MM.1S (cell line): ENCODE measurements around the gene SLC16A12.

Experiments used
- DNase-seq: peaks from one replicate; pipeline ENCODE4 v3.0.0-alpha.2; 2015
- H2AFZ ChIP-seq: fragments of 300-600 bp; sonication (generic); 2 replicates; pipeline ENCODE4 v1.6.0; 2016; ENCODE audit warnings: antibody characterized with exemption, low read length
- H3F3A ChIP-seq: fragments of 300-600 bp; sonication (generic); 2 replicates; pipeline ENCODE4 v1.6.1; 2016; ENCODE audit warnings: mild to moderate bottlenecking, antibody characterized with exemption, low read length, moderate library complexity, mixed read lengths; ENCODE audit not compliant: insufficient read depth
- H3K27ac ChIP-seq: fragments of 300-600 bp; sonication (generic); 2 replicates; pipeline ENCODE4 v1.5.1; 2016; ENCODE audit warnings: mild to moderate bottlenecking, low read length
- H3K27me3 ChIP-seq: fragments of 300-600 bp; sonication (generic); replicated peaks from 2 replicates; pipeline ENCODE4 v1.6.0; 2016; ENCODE audit warnings: low read length; ENCODE audit not compliant: insufficient read depth
- H3K36me3 ChIP-seq: fragments of 300-600 bp; sonication (generic); replicated peaks from 2 replicates; pipeline ENCODE4 v1.6.1; 2016; ENCODE audit warnings: mild to moderate bottlenecking, low read length, mixed read lengths; ENCODE audit not compliant: insufficient read depth
- H3K4me1 ChIP-seq: fragments of 300-600 bp; sonication (generic); 2 replicates; pipeline ENCODE4 v1.6.1; 2016; ENCODE audit warnings: low read length, mixed read lengths
- H3K4me2 ChIP-seq: fragments of 300-600 bp; sonication (generic); 2 replicates; pipeline ENCODE4 v1.6.0; 2016; ENCODE audit warnings: low read depth, low read length
- H3K4me3 ChIP-seq: fragments of 300-600 bp; sonication (generic); 2 replicates; pipeline ENCODE4 v1.5.1; 2016; ENCODE audit warnings: low read length, mixed read lengths
- H3K79me2 ChIP-seq: fragments of 300-600 bp; sonication (generic); 2 replicates; pipeline ENCODE4 v1.6.1; 2016; ENCODE audit warnings: mixed run types, low read length, mixed read lengths
- H3K9ac ChIP-seq: fragments of 300-600 bp; sonication (generic); 2 replicates; pipeline ENCODE4 v1.6.1; 2016; ENCODE audit warnings: low read length, mixed read lengths
- H3K9me2 ChIP-seq: fragments of 300-600 bp; sonication (generic); replicated peaks from 2 replicates; pipeline ENCODE4 v1.6.1; 2016; ENCODE audit warnings: mild to moderate bottlenecking, low read length, mixed read lengths; ENCODE audit not compliant: insufficient read depth
- H3K9me3 ChIP-seq: fragments of 300-600 bp; sonication (generic); replicated peaks from 2 replicates; pipeline ENCODE4 v1.6.1; 2016; ENCODE audit warnings: mild to moderate bottlenecking, low read length, mixed read lengths; ENCODE audit not compliant: insufficient read depth
- H4K20me1 ChIP-seq: fragments of 300-600 bp; sonication (generic); 2 replicates; pipeline ENCODE4 v1.6.1; 2016; ENCODE audit warnings: mild to moderate bottlenecking, low read length, moderate library complexity, mixed read lengths; ENCODE audit not compliant: insufficient read depth
- EZH2 ChIP-seq: fragments of 300-600 bp; sonication (generic); optimal IDR thresholded peaks from 2 replicates; pipeline ENCODE3; 2017; ENCODE audit warnings: low read depth, mild to moderate bottlenecking, antibody characterized with exemption, low read length, mixed read lengths
- EZH2phosphoT487 ChIP-seq: fragments of 300-600 bp; sonication (generic); IDR thresholded peaks from 2 replicates; pipeline ENCODE4 v1.6.1; 2018; ENCODE audit warnings: antibody characterized with exemption, low read length
- TF ChIP-seq, protein P1 (sequence below): fragments of 300-600 bp; sonication (generic); IDR thresholded peaks from 2 replicates; pipeline ENCODE4 v1.5.1; 2016; ENCODE audit warnings: antibody characterized with exemption, low read length, mixed read lengths

Gene SLC16A12

DNA sequence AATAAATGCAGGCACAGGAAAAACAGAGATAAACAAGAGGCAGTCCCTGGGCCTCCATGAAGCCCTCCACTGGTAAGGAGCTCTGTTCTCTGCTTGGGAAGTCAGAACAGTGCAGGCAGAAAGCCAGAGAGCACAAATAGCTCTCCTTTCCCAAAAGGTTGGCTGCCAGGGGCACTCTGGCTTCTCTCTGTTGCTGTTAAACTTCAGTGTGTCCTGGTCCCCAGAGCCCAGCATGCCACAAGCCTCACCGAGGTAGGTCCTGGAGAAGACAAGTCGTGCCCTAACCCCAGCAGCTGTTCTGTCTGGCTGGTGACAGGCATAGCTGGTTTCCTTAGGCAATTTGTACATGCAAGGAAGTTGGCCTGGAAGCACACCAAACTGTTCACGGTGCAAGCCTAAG, 17.3 kb downstream of the SLC16A12 start:
- Histone ChIP-seq H4K20me1 (no peaks in the 10 kb centered on the region), H3F3A (no peaks in the 10 kb centered on the region), H3K79me2 (no peaks in the 10 kb centered on the region), H3K9me3 (no peaks in the 10 kb centered on the region), H3K9me2 (no peaks in the 10 kb centered on the region), H3K9ac (no peak overlapping the region), H3K4me2 (no peak overlapping the region), H3K27ac (no peak overlapping the region), H3K4me3 (no peak overlapping the region), H3K36me3 (no peaks in the 10 kb centered on the region), H3K4me1 (no peaks in the 10 kb centered on the region), H3K27me3 (no peaks in the 10 kb centered on the region), H2AFZ (no peak overlapping the region)
- TF ChIP-seq, protein P1, sequence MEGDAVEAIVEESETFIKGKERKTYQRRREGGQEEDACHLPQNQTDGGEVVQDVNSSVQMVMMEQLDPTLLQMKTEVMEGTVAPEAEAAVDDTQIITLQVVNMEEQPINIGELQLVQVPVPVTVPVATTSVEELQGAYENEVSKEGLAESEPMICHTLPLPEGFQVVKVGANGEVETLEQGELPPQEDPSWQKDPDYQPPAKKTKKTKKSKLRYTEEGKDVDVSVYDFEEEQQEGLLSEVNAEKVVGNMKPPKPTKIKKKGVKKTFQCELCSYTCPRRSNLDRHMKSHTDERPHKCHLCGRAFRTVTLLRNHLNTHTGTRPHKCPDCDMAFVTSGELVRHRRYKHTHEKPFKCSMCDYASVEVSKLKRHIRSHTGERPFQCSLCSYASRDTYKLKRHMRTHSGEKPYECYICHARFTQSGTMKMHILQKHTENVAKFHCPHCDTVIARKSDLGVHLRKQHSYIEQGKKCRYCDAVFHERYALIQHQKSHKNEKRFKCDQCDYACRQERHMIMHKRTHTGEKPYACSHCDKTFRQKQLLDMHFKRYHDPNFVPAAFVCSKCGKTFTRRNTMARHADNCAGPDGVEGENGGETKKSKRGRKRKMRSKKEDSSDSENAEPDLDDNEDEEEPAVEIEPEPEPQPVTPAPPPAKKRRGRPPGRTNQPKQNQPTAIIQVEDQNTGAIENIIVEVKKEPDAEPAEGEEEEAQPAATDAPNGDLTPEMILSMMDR = no peak
- TF ChIP-seq EZH2 (no peak), EZH2phosphoT487 (no peak)
- DNase-seq = no peak

DNA sequence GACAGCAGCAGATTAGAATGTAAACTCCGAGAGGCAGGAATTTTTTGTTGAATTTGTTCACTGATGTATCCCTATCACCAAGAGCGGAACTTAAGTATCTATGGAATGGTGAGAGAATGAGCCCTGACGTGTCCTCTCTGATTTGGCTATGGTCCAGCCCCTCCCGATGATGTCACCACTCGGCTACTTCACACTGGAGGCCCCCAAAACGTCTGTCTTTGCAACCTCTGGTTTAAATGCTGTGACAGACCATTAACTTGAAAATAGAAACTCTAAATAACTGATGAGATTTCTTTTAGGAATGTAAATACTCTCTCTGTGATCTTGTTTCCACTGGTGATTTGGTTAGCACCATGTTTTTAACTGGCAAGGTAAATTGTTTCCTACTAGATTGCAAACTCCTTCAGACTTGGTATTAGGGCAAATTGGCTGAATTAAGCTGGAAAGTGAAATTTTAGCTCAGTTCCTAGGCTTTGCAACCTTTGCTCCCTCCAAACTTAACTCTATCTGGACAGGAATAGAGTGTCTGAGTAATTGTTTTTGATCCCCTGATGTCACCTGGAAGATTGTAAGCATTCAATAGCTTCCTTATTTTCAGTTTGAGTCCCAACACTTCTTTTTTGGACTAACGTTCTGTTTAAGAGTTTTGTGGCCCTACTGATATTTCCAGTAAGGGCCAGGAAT, 19.1 kb downstream of the SLC16A12 start:
- Histone ChIP-seq H3K27ac (no peak overlapping the region), H3K27me3 (no peaks in the 10 kb centered on the region), H3K4me3 (no peak overlapping the region), H3K9me3 (no peaks in the 10 kb centered on the region), H3K79me2 (no peaks in the 10 kb centered on the region), H4K20me1 (no peaks in the 10 kb centered on the region), H3K36me3 (no peaks in the 10 kb centered on the region), H2AFZ (no peak overlapping the region), H3K4me1 (no peaks in the 10 kb centered on the region), H3F3A (no peaks in the 10 kb centered on the region), H3K4me2 (no peak overlapping the region), H3K9ac (no peak overlapping the region), H3K9me2 (no peaks in the 10 kb centered on the region)
- DNase-seq = no peak
- TF ChIP-seq, protein P1 = no peak
- TF ChIP-seq EZH2 (no peak), EZH2phosphoT487 (no peak)

DNA sequence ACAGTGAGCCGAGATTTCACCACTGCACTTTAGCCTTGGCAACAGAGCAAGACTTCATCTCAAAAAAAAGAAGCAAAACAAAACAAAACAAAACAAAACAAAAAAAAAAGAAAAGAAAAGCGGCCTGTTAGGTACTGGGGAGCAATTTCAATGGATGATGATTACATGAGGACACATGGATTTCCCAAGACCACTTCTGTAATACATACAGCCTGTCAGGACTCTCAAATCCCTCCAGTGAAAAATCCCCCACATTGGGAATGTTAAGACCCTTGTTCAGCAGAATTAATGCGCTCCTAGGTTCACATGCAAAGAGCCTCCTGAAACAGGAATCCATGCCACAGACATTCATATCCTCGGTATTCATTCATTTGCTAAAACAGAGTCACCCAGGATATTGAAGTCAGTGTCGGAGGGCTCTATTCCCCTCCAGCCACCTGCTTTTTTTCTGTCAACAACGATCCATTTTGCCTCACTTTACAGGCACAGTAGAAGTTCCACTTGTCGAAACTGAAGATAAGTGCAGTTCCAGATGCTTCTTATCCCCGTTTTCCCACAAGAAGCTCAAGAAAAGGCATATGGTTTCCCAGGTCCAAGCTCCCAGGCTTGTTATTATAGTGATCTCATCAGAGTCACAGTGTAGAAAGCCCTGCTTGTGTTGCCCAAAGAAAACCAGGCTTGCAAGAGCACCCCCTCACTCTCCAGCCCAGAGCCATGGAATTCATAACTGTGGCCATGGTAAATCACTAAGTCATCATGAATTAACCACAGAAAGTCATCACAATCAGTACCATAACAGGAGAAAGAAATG, 20.2 kb downstream of the SLC16A12 start:
- no peaks in the 10 kb centered on the region for H4K20me1 ChIP-seq
- no peaks in the 10 kb centered on the region for H3F3A ChIP-seq
- H3K79me2 ChIP-seq = no peaks in the 10 kb centered on the region
- no peaks in the 10 kb centered on the region for H3K36me3 ChIP-seq
- no peak for TF ChIP-seq EZH2phosphoT487
- TF ChIP-seq, protein P1 = no peak
- no peak for TF ChIP-seq EZH2
- H3K9ac ChIP-seq = no peak overlapping the region
- no peak overlapping the region for H3K27ac ChIP-seq
- H3K4me1 ChIP-seq = no peaks in the 10 kb centered on the region
- H3K4me2 ChIP-seq = no peak overlapping the region
- no peaks in the 10 kb centered on the region for H3K9me2 ChIP-seq
- no peaks in the 10 kb centered on the region for H3K27me3 ChIP-seq
- no peak overlapping the region for H3K4me3 ChIP-seq
- H2AFZ ChIP-seq = no peak overlapping the region
- H3K9me3 ChIP-seq = no peaks in the 10 kb centered on the region
- DNase-seq = no peak
